H9 (cell line): Measurements from ENCODE around the gene NEDD9. TPM values are rescaled to one million over a fixed set of nuclear protein-coding genes. Genes with fewer than 3 reads are reported as not detected.

Source experiments
- DNase-seq: peaks from one replicate; pipeline ENCODE4 v3.0.0-alpha.2; 2017
- H2AFZ ChIP-seq: one replicate; pipeline ENCODE4 v1.6.1; 2013; ENCODE audit warnings: mild to moderate bottlenecking, low read length, control low read depth, moderate library complexity
- H2AK5ac ChIP-seq: 2 replicates; pipeline ENCODE4 v1.6.1; 2013; ENCODE audit warnings: low read length, control low read depth, mixed read lengths; ENCODE audit not compliant: insufficient read length
- H2BK120ac ChIP-seq: one replicate; pipeline ENCODE4 v1.6.1; 2013; ENCODE audit warnings: low read depth, mild to moderate bottlenecking, low read length, control low read depth, inconsistent platforms; ENCODE audit not compliant: poor library complexity, severe bottlenecking
- H2BK12ac ChIP-seq: 2 replicates; pipeline ENCODE4 v1.6.1; 2013; ENCODE audit warnings: low read length, control low read depth, mixed read lengths, low read depth; ENCODE audit not compliant: insufficient read length
- H2BK15ac ChIP-seq: 2 replicates; pipeline ENCODE4 v1.6.1; 2013; ENCODE audit warnings: low read depth, low read length, control low read depth
- H2BK20ac ChIP-seq: one replicate; pipeline ENCODE4 v1.6.1; 2013; ENCODE audit warnings: low read depth, mild to moderate bottlenecking, low read length, control low read depth, inconsistent platforms; ENCODE audit not compliant: poor library complexity, severe bottlenecking
- H2BK5ac ChIP-seq: 2 replicates; pipeline ENCODE4 v1.6.1; 2013; ENCODE audit warnings: low read length, control low read depth, mixed read lengths; ENCODE audit not compliant: insufficient read length
- H3K14ac ChIP-seq: 2 replicates; pipeline ENCODE4 v1.6.1; 2013; ENCODE audit warnings: low read length, control low read depth; ENCODE audit not compliant: insufficient read depth
- H3K18ac ChIP-seq: 2 replicates; pipeline ENCODE4 v1.6.1; 2013; ENCODE audit warnings: low read depth, mild to moderate bottlenecking, mixed read lengths, low read length, control low read depth; ENCODE audit not compliant: insufficient read length
- H3K23ac ChIP-seq: 2 replicates; pipeline ENCODE4 v1.6.1; 2013; ENCODE audit warnings: low read length, control low read depth, mixed read lengths, low read depth; ENCODE audit not compliant: insufficient read length
- H3K23me2 ChIP-seq: 2 replicates; pipeline ENCODE4 v1.6.1; 2013; ENCODE audit warnings: low read depth, mild to moderate bottlenecking, mixed read lengths, low read length, control low read depth; ENCODE audit not compliant: insufficient read length, poor library complexity, severe bottlenecking
- H3K27ac ChIP-seq: 2 replicates; pipeline ENCODE4 v1.5.1; 2013; ENCODE audit warnings: low read length, control low read depth, mixed read lengths, low read depth; ENCODE audit not compliant: insufficient read length
- H3K27me3 ChIP-seq: 2 replicates; pipeline ENCODE4 v1.6.1; 2013; ENCODE audit warnings: low read length, control low read depth, inconsistent platforms; ENCODE audit not compliant: insufficient read depth
- H3K4ac ChIP-seq: 2 replicates; pipeline ENCODE4 v1.6.1; 2013; ENCODE audit warnings: low read depth, mild to moderate bottlenecking, control low read depth, inconsistent platforms, low read length, moderate library complexity
- H3K4me1 ChIP-seq: 2 replicates; pipeline ENCODE4 v1.6.1; 2013; ENCODE audit warnings: low read length, control low read depth, inconsistent platforms; ENCODE audit not compliant: insufficient read depth
- H3K4me2 ChIP-seq: 2 replicates; pipeline ENCODE4 v1.6.1; 2013; ENCODE audit warnings: low read length, control low read depth, mixed read lengths; ENCODE audit not compliant: insufficient read length, insufficient read depth
- H3K56ac ChIP-seq: 2 replicates; pipeline ENCODE4 v1.6.1; 2013; ENCODE audit warnings: low read depth, mild to moderate bottlenecking, mixed read lengths, low read length, control low read depth; ENCODE audit not compliant: insufficient read length
- H3K79me1 ChIP-seq: 2 replicates; pipeline ENCODE4 v1.6.1; 2013; ENCODE audit warnings: low read depth, mild to moderate bottlenecking, moderate library complexity, low read length, control low read depth, inconsistent platforms; ENCODE audit not compliant: insufficient read depth, poor library complexity, severe bottlenecking
- H3K79me2 ChIP-seq: 2 replicates; pipeline ENCODE4 v1.6.1; 2013; ENCODE audit warnings: low read length, control low read depth, inconsistent platforms; ENCODE audit not compliant: insufficient read depth
- H3K9ac ChIP-seq: 2 replicates; pipeline ENCODE4 v1.6.1; 2013; ENCODE audit warnings: low read length, control low read depth, mixed read lengths; ENCODE audit not compliant: insufficient read length; ENCODE audit errors: extremely low read depth
- H3K9me3 ChIP-seq: one replicate; pipeline ENCODE4 v1.6.1; 2013; ENCODE audit warnings: low read depth, low read length, inconsistent platforms; ENCODE audit not compliant: control insufficient read depth
- H3T11ph ChIP-seq: one replicate; pipeline ENCODE4 v1.6.1; 2013; ENCODE audit warnings: mild to moderate bottlenecking, low read length, control low read depth, inconsistent platforms
- H4K20me1 ChIP-seq: one replicate; pipeline ENCODE4 v1.6.1; 2013; ENCODE audit not compliant: control insufficient read depth, insufficient read length, insufficient read depth
- H4K5ac ChIP-seq: 2 replicates; pipeline ENCODE4 v1.6.1; 2013; ENCODE audit warnings: low read depth, mild to moderate bottlenecking, mixed read lengths, low read length, control low read depth; ENCODE audit not compliant: insufficient read length
- H4K8ac ChIP-seq: replicated peaks from 2 replicates; pipeline ENCODE4 v1.6.1; 2013; ENCODE audit warnings: low read length, control low read depth, mixed read lengths, low read depth; ENCODE audit not compliant: insufficient read length
- H4K91ac ChIP-seq: 2 replicates; pipeline ENCODE4 v1.6.1; 2013; ENCODE audit warnings: low read depth, mild to moderate bottlenecking, moderate library complexity, mixed read lengths, low read length, control low read depth; ENCODE audit not compliant: insufficient read length
- H3K27ac Mint-ChIP-seq, 3 experiments: 2 replicates in 2 of 3; 3 replicates in 1 of 3; pipeline ENCODE4 v1.8.0; 2020 to 2021; ENCODE audit warnings: mixed read lengths in 3 of 3, mild to moderate bottlenecking in 1 of 3, moderate library complexity in 1 of 3
- H3K27me3 Mint-ChIP-seq: 2 replicates; pipeline ENCODE4 v1.8.0; 2021; ENCODE audit warnings: low read depth, mild to moderate bottlenecking, moderate library complexity, mixed read lengths
- H3K36me3 Mint-ChIP-seq, 3 experiments: 2 replicates in 2 of 3; 3 replicates in 1 of 3; pipeline ENCODE4 v1.8.0; 2020 to 2021; ENCODE audit warnings: low read depth in 3 of 3, mixed read lengths in 3 of 3; ENCODE audit not compliant: insufficient read depth in 1 of 3
- H3K4me1 Mint-ChIP-seq, 2 experiments: 2 replicates each; pipeline ENCODE4 v1.8.0; 2020; ENCODE audit warnings: mixed read lengths in 2 of 2
- H3K4me3 Mint-ChIP-seq, 2 experiments: 2 replicates in 1 of 2; 3 replicates in 1 of 2; pipeline ENCODE4 v1.8.0; 2020 to 2021; ENCODE audit warnings: mild to moderate bottlenecking in 2 of 2, mixed read lengths in 2 of 2, moderate library complexity in 1 of 2
- H3K9me3 Mint-ChIP-seq, 2 experiments: 2 replicates in 1 of 2; 3 replicates in 1 of 2; pipeline ENCODE4 v1.8.0; 2020; ENCODE audit warnings: mild to moderate bottlenecking in 2 of 2, mixed read lengths in 2 of 2, moderate library complexity in 1 of 2
- CTCF ChIP-seq: fragments of 200-600 bp; sonication (generic); conservative IDR thresholded peaks from 3 replicates; pipeline ENCODE4 v1.8.0; 2021; ENCODE audit warnings: antibody characterized with exemption, mild to moderate bottlenecking
- WGBS: extraction: QIAGEN DNeasy Blood & Tissue Kit; methylation state at CpG from one replicate; pipeline ENCODE4 v1.1.7; 2013; ENCODE audit warnings: missing lambda C conversion rate, low lambda C conversion rate, mixed read lengths; ENCODE audit not compliant: insufficient read length; ENCODE audit errors: extremely low coverage; 5-methylcytosine and 5-hydroxymethylcytosine counted together
- total RNA-seq: library from RNA; stranded (reverse); gene quantifications from 2 replicates; pipeline ENCODE4 v1.2.1, GENCODE V29; 2021

NEDD9 gene
- total RNA-seq, 1 experiment from 2014 or later, result 5.5 TPM

DNA sequence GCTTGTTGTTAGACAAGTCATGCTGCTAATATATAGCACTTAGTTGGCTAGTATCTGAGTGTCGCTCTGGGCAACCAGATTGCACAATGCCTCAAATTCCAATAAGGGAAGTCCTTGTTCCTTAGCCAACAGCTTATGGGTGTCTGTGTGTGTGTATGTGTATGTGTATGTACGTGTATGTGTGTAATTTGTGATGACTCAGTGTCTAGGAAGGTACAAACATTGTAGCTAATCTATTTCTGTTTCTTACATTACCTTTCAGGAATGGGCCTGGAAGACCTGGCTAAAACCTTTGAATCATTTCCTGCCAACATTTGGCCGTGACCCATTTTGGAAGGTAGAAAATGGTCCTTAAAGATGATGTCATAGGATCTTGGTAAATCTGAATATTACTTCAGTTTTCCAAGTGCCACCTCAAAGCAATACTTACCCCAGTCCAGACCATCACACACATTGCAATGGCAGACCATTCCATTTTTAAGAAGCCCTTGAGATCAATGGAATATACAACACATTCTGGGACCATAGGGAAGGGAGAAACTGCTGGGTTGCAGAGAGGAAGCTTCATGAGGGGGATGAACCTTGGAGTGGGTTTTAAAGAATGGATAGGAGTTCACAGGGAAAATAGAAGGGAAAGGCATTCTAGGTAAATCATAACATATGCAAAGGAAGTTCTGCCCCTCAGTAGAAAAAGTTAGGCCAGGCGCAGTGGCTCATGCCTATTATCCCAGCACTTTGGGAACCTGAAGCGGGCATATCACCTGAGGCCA lies 25.1 kb downstream of the NEDD9 start:
- H4K8ac ChIP-seq, result no peak overlapping the region
- H2BK12ac ChIP-seq, result no peak overlapping the region
- H3K27ac ChIP-seq, result no peak overlapping the region
- H4K5ac ChIP-seq, result no peak overlapping the region
- H2BK5ac ChIP-seq, result no peak overlapping the region
- no peaks in the 10 kb centered on the region for H3K23me2 ChIP-seq
- no peak overlapping the region for H2AK5ac ChIP-seq
- H4K91ac ChIP-seq, result no peak overlapping the region
- peaks cover 19% of the 10 kb centered on the region for H3K4me1 ChIP-seq
- Mint-ChIP-seq H3K27ac (no peak overlapping the region), H3K4me3 (no peak overlapping the region), H3K27me3 (no peaks in the 10 kb centered on the region), H3K9me3 (no peaks in the 10 kb centered on the region), H3K36me3 (peaks cover 0 to 3% (median 0%) of the 10 kb centered on the region in 3 experiments; a peak in 1 of 7 replicates), H3K4me1 (peaks cover 57 to 61% of the 10 kb centered on the region in 2 experiments)
- no peaks in the 10 kb centered on the region for H3K79me1 ChIP-seq
- no peak overlapping the region for H3K9ac ChIP-seq
- no peak for TF ChIP-seq CTCF
- no peak for DNase-seq
- no peak overlapping the region for H3K23ac ChIP-seq
- 0 out of 2 replicates have a peak, but pooled peaks cover 1% of the 10 kb centered on the region for H3K79me2 ChIP-seq
- H3K4ac ChIP-seq, result no peak overlapping the region
- no peak overlapping the region for H2BK120ac ChIP-seq
- WGBS, result no CpG with 5 or more reads among the region's 5 CpGs
- H3K18ac ChIP-seq, result no peak overlapping the region
- H3K4me2 ChIP-seq, result no peak overlapping the region
- no peak overlapping the region for H3T11ph ChIP-seq
- H2BK15ac ChIP-seq, result no peak overlapping the region
- no peaks in the 10 kb centered on the region for H3K27me3 ChIP-seq
- H2AFZ ChIP-seq, result no peak overlapping the region
- H4K20me1 ChIP-seq, result no peaks in the 10 kb centered on the region
- no peak overlapping the region for H3K56ac ChIP-seq
- H3K9me3 ChIP-seq, result no peaks in the 10 kb centered on the region
- no peak overlapping the region for H2BK20ac ChIP-seq
- no peak overlapping the region for H3K14ac ChIP-seq
